Neural progenitor cell (in vitro differentiated cells): ENCODE measurements around the gene HDAC4.

Experiments used
- EZH2 ChIP-seq: fragments of 200-600 bp; sonication (generic); IDR thresholded peaks from 2 replicates; pipeline ENCODE4 v1.6.1; 2017; ENCODE audit warnings: antibody characterized with exemption, mild to moderate bottlenecking, moderate library complexity
- EZH2phosphoT487 ChIP-seq: fragments of 200-600 bp; sonication (generic); IDR thresholded peaks from 2 replicates; pipeline ENCODE4 v1.6.1; 2017; ENCODE audit warnings: antibody characterized with exemption
- TF ChIP-seq, protein P1 (sequence below): fragments of 200-600 bp; sonication (generic); IDR thresholded peaks from 2 replicates; pipeline ENCODE4 v1.5.1; 2017; ENCODE audit warnings: antibody characterized with exemption, mild to moderate bottlenecking

DNA sequence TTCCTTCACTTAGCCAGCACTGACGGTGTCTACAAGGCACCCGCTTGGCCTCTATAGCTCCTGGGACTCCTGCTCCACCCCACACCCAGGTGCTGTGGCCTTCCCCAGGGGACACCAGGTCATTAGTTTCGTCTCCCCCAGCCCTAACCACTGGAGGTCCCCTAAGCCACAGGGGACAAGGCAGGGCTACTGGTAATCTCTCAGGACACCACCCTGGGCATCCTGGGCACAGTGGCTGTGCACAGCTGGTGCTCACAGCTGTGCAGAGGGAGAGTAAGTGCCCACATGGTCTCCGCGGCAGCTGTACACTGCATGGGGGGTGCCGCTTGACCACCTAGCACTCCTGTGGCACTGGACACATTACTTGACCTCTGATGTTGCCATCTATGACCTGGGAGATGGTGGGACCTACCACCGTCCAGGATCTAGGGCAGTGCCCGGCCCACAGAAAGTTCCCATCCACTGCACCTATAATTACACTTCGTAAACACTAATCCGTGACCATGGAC, 134.0 kb downstream of the HDAC4 start:
- TF ChIP-seq, protein P1, sequence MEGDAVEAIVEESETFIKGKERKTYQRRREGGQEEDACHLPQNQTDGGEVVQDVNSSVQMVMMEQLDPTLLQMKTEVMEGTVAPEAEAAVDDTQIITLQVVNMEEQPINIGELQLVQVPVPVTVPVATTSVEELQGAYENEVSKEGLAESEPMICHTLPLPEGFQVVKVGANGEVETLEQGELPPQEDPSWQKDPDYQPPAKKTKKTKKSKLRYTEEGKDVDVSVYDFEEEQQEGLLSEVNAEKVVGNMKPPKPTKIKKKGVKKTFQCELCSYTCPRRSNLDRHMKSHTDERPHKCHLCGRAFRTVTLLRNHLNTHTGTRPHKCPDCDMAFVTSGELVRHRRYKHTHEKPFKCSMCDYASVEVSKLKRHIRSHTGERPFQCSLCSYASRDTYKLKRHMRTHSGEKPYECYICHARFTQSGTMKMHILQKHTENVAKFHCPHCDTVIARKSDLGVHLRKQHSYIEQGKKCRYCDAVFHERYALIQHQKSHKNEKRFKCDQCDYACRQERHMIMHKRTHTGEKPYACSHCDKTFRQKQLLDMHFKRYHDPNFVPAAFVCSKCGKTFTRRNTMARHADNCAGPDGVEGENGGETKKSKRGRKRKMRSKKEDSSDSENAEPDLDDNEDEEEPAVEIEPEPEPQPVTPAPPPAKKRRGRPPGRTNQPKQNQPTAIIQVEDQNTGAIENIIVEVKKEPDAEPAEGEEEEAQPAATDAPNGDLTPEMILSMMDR: no peak
- no peak for TF ChIP-seq EZH2phosphoT487
- no peak for TF ChIP-seq EZH2
